KMS-11 (cell line): ENCODE data around the gene NLRC5.
"Not testable (repeated sequence)": the region's sequence is repeated elsewhere in the genome, so short reads cannot be mapped to it uniquely, and the experiment has no call there.

Experiments
- H2AFZ ChIP-seq: fragments of 200-600 bp; sonication (generic); 2 replicates; pipeline ENCODE4 v1.6.1; 2016; ENCODE audit warnings: antibody characterized with exemption, mixed run types, low read depth
- H3K27ac ChIP-seq: fragments of 200-600 bp; sonication (generic); 2 replicates; pipeline ENCODE4 v1.6.1; 2016; ENCODE audit warnings: mild to moderate bottlenecking, mixed run types
- H3K27me3 ChIP-seq: fragments of 200-600 bp; sonication (generic); 2 replicates; pipeline ENCODE4 v1.6.1; 2017; ENCODE audit warnings: mild to moderate bottlenecking, low read depth, mixed run types, moderate library complexity; ENCODE audit not compliant: insufficient read depth
- H3K36me3 ChIP-seq: fragments of 200-600 bp; sonication (generic); 2 replicates; pipeline ENCODE4 v1.6.1; 2017; ENCODE audit warnings: mild to moderate bottlenecking, mixed run types; ENCODE audit not compliant: insufficient read depth
- H3K4me1 ChIP-seq: fragments of 200-600 bp; sonication (generic); 2 replicates; pipeline ENCODE4 v1.6.1; 2016; ENCODE audit warnings: mild to moderate bottlenecking, low read depth, mixed run types; ENCODE audit not compliant: poor library complexity, severe bottlenecking
- H3K4me2 ChIP-seq: fragments of 200-600 bp; sonication (generic); 2 replicates; pipeline ENCODE4 v1.7.0; 2016; ENCODE audit warnings: mild to moderate bottlenecking, mixed run types
- H3K4me3 ChIP-seq: fragments of 200-600 bp; sonication (generic); IDR thresholded peaks from 2 replicates; pipeline ENCODE4 v1.6.1; 2017; ENCODE audit warnings: low read depth, low read length, mixed read lengths; ENCODE audit not compliant: insufficient read depth
- H3K79me2 ChIP-seq: fragments of 200-600 bp; sonication (generic); 2 replicates; pipeline ENCODE4 v1.6.1; 2016; ENCODE audit warnings: low read depth, mixed run types; ENCODE audit not compliant: insufficient read depth
- H3K9ac ChIP-seq: fragments of 200-600 bp; sonication (generic); 2 replicates; pipeline ENCODE4 v1.6.1; 2016; ENCODE audit warnings: mild to moderate bottlenecking, mixed run types
- H4K20me1 ChIP-seq: fragments of 200-600 bp; sonication (generic); 2 replicates; pipeline ENCODE4 v1.6.1; 2016; ENCODE audit warnings: mild to moderate bottlenecking, mixed run types; ENCODE audit not compliant: insufficient read depth
- CTCF ChIP-seq: fragments of 200-600 bp; sonication (generic); conservative IDR thresholded peaks from 2 replicates; pipeline ENCODE4 v1.6.1; 2017; ENCODE audit warnings: low read depth, mild to moderate bottlenecking, antibody characterized with exemption, low read length, moderate library complexity, mixed read lengths

NLRC5 gene

DNA sequence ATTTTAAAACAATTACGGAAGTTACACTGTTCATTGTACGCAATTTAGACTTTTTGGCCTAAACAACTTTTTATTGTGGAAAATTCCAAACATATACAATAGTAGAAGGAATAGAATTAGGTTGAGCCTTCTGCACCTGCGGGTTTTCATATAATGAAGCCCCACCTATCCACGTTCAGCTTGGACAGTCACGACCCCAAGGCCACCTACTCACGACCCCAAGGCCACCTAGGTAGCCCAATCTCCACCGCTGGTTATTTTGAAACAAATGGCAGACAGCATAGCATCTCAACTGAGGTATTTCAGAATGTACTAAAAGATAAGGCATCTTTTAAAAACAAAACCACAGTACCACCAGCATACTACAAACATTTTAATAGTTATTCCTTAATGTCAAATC lies 631 bp downstream of the NLRC5 start:
- Histone ChIP-seq H3K27ac (peak overlapping the region; percentile 44; the same call in 1 of the 2 replicates), H3K9ac (peak overlapping the region; percentile 71), H3K27me3 (no peaks in the 10 kb centered on the region), H3K4me1 (peaks cover 21% of the 10 kb centered on the region), H3K4me2 (peak overlapping the region; percentile 95), H3K4me3 (no peak overlapping the region), H2AFZ (peak overlapping the region; percentile 92; the same call in 1 of the 2 replicates), H3K79me2 (no peaks in the 10 kb centered on the region), H4K20me1 (no peaks in the 10 kb centered on the region), H3K36me3 (no peaks in the 10 kb centered on the region)
- TF ChIP-seq CTCF = no peak

DNA sequence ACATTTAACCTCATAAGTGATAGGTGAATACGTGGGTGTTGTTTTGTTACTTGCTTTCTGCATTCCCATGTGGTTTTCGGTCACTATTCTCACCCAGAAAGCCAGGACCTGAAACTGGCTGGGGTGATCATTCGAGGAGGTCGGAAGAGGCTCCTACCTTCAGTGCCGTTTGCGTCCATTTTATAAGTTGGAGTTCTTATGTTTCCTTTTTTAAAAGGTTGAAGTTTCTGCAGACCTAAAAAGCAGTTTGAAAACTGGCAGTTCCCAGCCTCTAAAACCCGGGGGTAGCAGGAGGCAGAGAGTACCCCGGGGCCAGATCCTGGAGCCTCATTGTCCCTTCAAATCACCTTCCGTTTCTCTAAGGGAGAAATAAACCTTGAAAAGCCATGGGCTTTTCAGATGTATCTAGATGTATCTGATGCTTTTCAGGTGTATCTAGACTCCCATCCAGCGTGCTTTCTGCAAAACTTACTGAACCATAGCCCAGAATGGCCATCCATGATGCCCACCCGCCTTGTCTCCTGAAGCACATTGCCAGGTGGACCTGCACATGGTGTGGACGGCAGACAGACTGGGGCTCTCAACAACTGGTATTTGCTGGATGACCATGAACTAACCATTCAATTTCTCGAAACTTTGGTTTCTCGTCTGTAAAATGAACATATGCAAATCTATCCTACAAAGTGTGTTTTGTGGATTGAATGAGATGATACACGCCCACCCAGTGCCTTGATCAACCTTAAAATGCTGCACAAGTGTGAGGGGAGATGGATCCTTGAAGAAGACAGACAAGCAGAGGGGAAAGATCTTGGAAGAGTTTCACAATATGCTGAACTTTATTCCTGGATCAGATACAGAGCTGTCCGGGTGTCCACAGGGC lies 1.3 kb downstream of the NLRC5 start:
- H3K27ac ChIP-seq = peak overlapping the region; percentile 44; the same call in 1 of the 2 replicates
- no peak overlapping the region for H3K4me3 ChIP-seq
- H2AFZ ChIP-seq = peak overlapping the region; percentile 92; the same call in 1 of the 2 replicates
- no peaks in the 10 kb centered on the region for H4K20me1 ChIP-seq
- peak overlapping the region; percentile 95 for H3K4me2 ChIP-seq
- H3K79me2 ChIP-seq = no peaks in the 10 kb centered on the region
- H3K27me3 ChIP-seq = no peaks in the 10 kb centered on the region
- H3K36me3 ChIP-seq = no peaks in the 10 kb centered on the region
- peak overlapping the region; percentile 71; the same call in 1 of the 2 replicates for H3K9ac ChIP-seq
- peaks cover 21% of the 10 kb centered on the region for H3K4me1 ChIP-seq
- TF ChIP-seq CTCF = no peak

DNA sequence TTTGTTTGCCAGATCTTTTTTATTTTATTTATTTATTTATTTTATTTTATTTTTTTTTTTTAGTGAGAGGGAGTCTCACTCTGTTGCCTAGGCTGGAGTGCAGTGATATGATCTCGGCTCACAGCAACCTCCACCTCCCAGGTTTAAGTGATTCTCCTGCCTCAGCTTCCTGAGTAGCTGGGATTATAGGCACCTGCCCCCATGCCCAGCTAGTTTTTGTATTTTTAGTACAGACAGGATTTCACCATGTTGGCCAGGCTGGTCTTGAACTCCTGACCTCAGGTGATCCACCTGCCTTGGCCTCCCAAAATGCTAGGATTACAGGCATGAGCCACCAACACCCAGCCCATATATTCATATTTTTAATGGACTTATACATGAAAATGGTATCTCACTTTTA lies 3.1 kb downstream of the NLRC5 start:
- H2AFZ ChIP-seq, H4K20me1 ChIP-seq, H3K27ac ChIP-seq, H3K79me2 ChIP-seq, H3K36me3 ChIP-seq, H3K27me3 ChIP-seq, H3K4me2 ChIP-seq, H3K4me3 ChIP-seq, H3K9ac ChIP-seq: not testable (repeated sequence)
- peaks cover 21% of the 10 kb centered on the region for H3K4me1 ChIP-seq

DNA sequence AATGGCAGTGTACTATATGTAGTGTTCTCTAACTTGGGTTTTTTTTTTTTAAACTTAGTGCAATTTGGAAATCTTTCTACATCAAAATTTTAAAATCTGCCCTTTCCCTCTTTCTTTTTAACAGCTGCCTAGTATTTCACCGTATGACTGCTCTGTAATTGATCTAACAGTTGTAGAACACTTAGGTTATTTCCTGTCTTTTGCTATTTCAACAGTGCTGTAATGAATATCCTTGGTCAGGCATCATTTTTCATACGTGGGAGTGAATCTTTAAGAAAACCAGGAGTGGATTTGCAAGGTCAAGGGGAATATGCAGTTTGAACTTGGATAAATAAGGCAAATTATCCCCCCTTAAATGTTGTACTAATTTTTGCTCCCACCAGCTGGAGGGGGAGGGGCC lies 3.8 kb downstream of the NLRC5 start:
- TF ChIP-seq CTCF = no peak
- no peak overlapping the region for H3K27ac ChIP-seq
- peaks cover 21% of the 10 kb centered on the region for H3K4me1 ChIP-seq
- H3K79me2 ChIP-seq = no peaks in the 10 kb centered on the region
- no peak overlapping the region for H3K9ac ChIP-seq
- H3K36me3 ChIP-seq = no peaks in the 10 kb centered on the region
- H3K27me3 ChIP-seq = no peaks in the 10 kb centered on the region
- H3K4me3 ChIP-seq = no peak overlapping the region
- H4K20me1 ChIP-seq = no peaks in the 10 kb centered on the region
- H2AFZ ChIP-seq = no peak overlapping the region
- H3K4me2 ChIP-seq = no peak overlapping the region

- H3K4me3 ChIP-seq = no peak overlapping the region
- TF ChIP-seq CTCF = no peak
- no peak overlapping the region for H3K4me2 ChIP-seq
- H3K36me3 ChIP-seq = no peaks in the 10 kb centered on the region
- no peak overlapping the region for H3K9ac ChIP-seq
- H4K20me1 ChIP-seq = no peaks in the 10 kb centered on the region
- H3K27ac ChIP-seq = no peak overlapping the region
- H3K4me1 ChIP-seq = peaks cover 25% of the 10 kb centered on the region
- no peaks in the 10 kb centered on the region for H3K79me2 ChIP-seq
- H3K27me3 ChIP-seq = no peaks in the 10 kb centered on the region
- no peak overlapping the region for H2AFZ ChIP-seq
These were observed 5.0 kb downstream of the NLRC5 start for GRCh38 chr16:56994311-56994710.
